ENCODE results near the gene FUBP1.

DNA sequence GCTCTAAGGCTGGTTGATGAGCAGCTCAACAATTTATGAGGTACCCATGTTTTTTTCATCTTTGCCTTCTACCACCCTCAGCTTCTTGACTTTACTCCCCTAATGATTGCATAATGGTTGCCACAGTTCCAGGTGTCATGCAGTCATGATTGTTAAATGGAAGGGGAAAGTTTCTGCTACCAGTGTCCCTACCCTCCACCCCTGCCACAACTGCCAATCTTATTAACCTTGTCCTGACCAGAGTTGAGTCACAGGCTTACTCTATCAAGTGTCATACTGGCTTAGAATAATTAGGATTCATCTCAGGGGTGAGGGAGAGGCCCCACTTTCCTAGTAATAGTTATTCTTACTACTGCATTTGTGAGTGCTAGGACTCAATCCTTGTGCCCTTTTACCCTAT lies 7.9 kb upstream of the FUBP1 start:
- no peak for TF ChIP-seq POLR2AphosphoS5 (IDR thresholded peaks at IDR 0.05; ENCODE audit: low read depth, low read length)
- TF ChIP-seq, protein P1, sequence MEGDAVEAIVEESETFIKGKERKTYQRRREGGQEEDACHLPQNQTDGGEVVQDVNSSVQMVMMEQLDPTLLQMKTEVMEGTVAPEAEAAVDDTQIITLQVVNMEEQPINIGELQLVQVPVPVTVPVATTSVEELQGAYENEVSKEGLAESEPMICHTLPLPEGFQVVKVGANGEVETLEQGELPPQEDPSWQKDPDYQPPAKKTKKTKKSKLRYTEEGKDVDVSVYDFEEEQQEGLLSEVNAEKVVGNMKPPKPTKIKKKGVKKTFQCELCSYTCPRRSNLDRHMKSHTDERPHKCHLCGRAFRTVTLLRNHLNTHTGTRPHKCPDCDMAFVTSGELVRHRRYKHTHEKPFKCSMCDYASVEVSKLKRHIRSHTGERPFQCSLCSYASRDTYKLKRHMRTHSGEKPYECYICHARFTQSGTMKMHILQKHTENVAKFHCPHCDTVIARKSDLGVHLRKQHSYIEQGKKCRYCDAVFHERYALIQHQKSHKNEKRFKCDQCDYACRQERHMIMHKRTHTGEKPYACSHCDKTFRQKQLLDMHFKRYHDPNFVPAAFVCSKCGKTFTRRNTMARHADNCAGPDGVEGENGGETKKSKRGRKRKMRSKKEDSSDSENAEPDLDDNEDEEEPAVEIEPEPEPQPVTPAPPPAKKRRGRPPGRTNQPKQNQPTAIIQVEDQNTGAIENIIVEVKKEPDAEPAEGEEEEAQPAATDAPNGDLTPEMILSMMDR (IDR thresholded peaks at IDR 0.05; ENCODE audit: control extremely low read depth in 1 of 3, insufficient read depth in 1 of 3, low read depth in 1 of 3, low read length in 3 of 3): no peak
- no peak for TF ChIP-seq EZH2 (IDR thresholded peaks at IDR 0.05; ENCODE audit: low read depth, low read length, severe bottlenecking)
- no peak for TF ChIP-seq JUN (IDR thresholded peaks at IDR 0.05; ENCODE audit: low read depth, low read length)
- no peak for TF ChIP-seq POLR2A (IDR thresholded peaks at IDR 0.05; ENCODE audit: control extremely low read depth in 1 of 2, low read depth in 2 of 2, low read length in 2 of 2)
- no peak for TF ChIP-seq PHF8 (conservative IDR thresholded peaks at IDR 0.05; ENCODE audit: low read depth, low read length)
- no peak for TF ChIP-seq YY1 (IDR thresholded peaks at IDR 0.05; ENCODE audit: low read depth, low read length)
- no peak for TF ChIP-seq BRCA1 (IDR thresholded peaks at IDR 0.05; ENCODE audit: low read depth, low read length)
- no peak for TF ChIP-seq HDAC6 (IDR thresholded peaks at IDR 0.05; ENCODE audit: low read depth, low read length)

Data from H1 (cell line).